ENCODE measurements around the gene MICALL2.

The MICALL2 gene

GRCh38 chr7:1490837-1491236 lies 31.6 kb upstream of the MICALL2 start:
- Histone ChIP-seq H3K4me2 (no peak overlapping the region), H3K27ac (no peak overlapping the region), H3K9ac (no peak overlapping the region), H3K79me2 (ENCODE audit: insufficient read depth, low read depth) (no peaks in the 10 kb centered on the region), H3K4me1 (ENCODE audit: low read depth, poor library complexity, severe bottlenecking) (no peaks in the 10 kb centered on the region), H4K20me1 (ENCODE audit: insufficient read depth) (no peaks in the 10 kb centered on the region), H3K27me3 (ENCODE audit: insufficient read depth, low read depth) (no peaks in the 10 kb centered on the region), H2AFZ (ENCODE audit: low read depth) (no peak overlapping the region), H3K36me3 (ENCODE audit: insufficient read depth) (no peaks in the 10 kb centered on the region), H3K4me3 (IDR thresholded peaks at IDR 0.05; ENCODE audit: insufficient read depth, low read depth, low read length) (no peak overlapping the region)
- TF ChIP-seq CTCF (conservative IDR thresholded peaks at IDR 0.05; ENCODE audit: low read depth, low read length) = no peak

GRCh38 chr7:1489336-1489735 lies 30.1 kb upstream of the MICALL2 start:
- Histone ChIP-seq H3K4me1 (ENCODE audit: low read depth, poor library complexity, severe bottlenecking) (no peaks in the 10 kb centered on the region), H3K4me2 (no peak overlapping the region), H2AFZ (ENCODE audit: low read depth) (no peak overlapping the region), H3K27me3 (ENCODE audit: insufficient read depth, low read depth) (no peaks in the 10 kb centered on the region), H3K79me2 (ENCODE audit: insufficient read depth, low read depth) (no peaks in the 10 kb centered on the region), H3K36me3 (ENCODE audit: insufficient read depth) (no peaks in the 10 kb centered on the region), H3K27ac (no peak overlapping the region), H3K9ac (no peak overlapping the region), H4K20me1 (ENCODE audit: insufficient read depth) (no peaks in the 10 kb centered on the region), H3K4me3 (IDR thresholded peaks at IDR 0.05; ENCODE audit: insufficient read depth, low read depth, low read length) (no peak overlapping the region)
- TF ChIP-seq CTCF (conservative IDR thresholded peaks at IDR 0.05; ENCODE audit: low read depth, low read length) = no peak

GRCh38 chr7:1488016-1488415 lies 28.7 kb upstream of the MICALL2 start:
- 0 out of 2 replicates have a peak, but pooled peaks cover 4% of the 10 kb centered on the region for H3K36me3 ChIP-seq (ENCODE audit: insufficient read depth)
- no peak overlapping the region for H3K27ac ChIP-seq
- H4K20me1 ChIP-seq (ENCODE audit: insufficient read depth) = no peaks in the 10 kb centered on the region
- H3K79me2 ChIP-seq (ENCODE audit: insufficient read depth, low read depth) = no peaks in the 10 kb centered on the region
- H3K4me1 ChIP-seq (ENCODE audit: low read depth, poor library complexity, severe bottlenecking) = no peaks in the 10 kb centered on the region
- H3K4me2 ChIP-seq = no peak overlapping the region
- TF ChIP-seq CTCF (conservative IDR thresholded peaks at IDR 0.05; ENCODE audit: low read depth, low read length) = no peak
- no peak overlapping the region for H3K9ac ChIP-seq
- no peak overlapping the region for H2AFZ ChIP-seq (ENCODE audit: low read depth)
- H3K27me3 ChIP-seq (ENCODE audit: insufficient read depth, low read depth) = no peaks in the 10 kb centered on the region
- H3K4me3 ChIP-seq (IDR thresholded peaks at IDR 0.05; ENCODE audit: insufficient read depth, low read depth, low read length) = no peak overlapping the region

GRCh38 chr7:1487466-1487865 lies 28.2 kb upstream of the MICALL2 start:
- TF ChIP-seq CTCF (conservative IDR thresholded peaks at IDR 0.05; ENCODE audit: low read depth, low read length) = no peak
- H3K36me3 ChIP-seq (ENCODE audit: insufficient read depth) = 0 out of 2 replicates have a peak, but pooled peaks cover 4% of the 10 kb centered on the region
- H3K4me3 ChIP-seq (IDR thresholded peaks at IDR 0.05; ENCODE audit: insufficient read depth, low read depth, low read length) = no peak overlapping the region

More at GRCh38 chr7:1487466-1487865, 28.2 kb upstream of the MICALL2 start:
- no peak overlapping the region for H3K9ac ChIP-seq
- H3K27me3 ChIP-seq (ENCODE audit: insufficient read depth, low read depth) = no peaks in the 10 kb centered on the region
- H3K79me2 ChIP-seq (ENCODE audit: insufficient read depth, low read depth) = no peaks in the 10 kb centered on the region
- no peaks in the 10 kb centered on the region for H3K4me1 ChIP-seq (ENCODE audit: low read depth, poor library complexity, severe bottlenecking)
- H3K27ac ChIP-seq = no peak overlapping the region
- H3K4me2 ChIP-seq = no peak overlapping the region
- no peak overlapping the region for H2AFZ ChIP-seq (ENCODE audit: low read depth)
- no peaks in the 10 kb centered on the region for H4K20me1 ChIP-seq (ENCODE audit: insufficient read depth)

All from KMS-11 (cell line).